H9 (cell line): ENCODE data around the gene RRP1B. TPM values are rescaled to one million over a fixed set of nuclear protein-coding genes. Genes with fewer than 3 reads are reported as not detected.

Source experiments
- DNase-seq: peaks from one replicate; pipeline ENCODE4 v3.0.0-alpha.2; 2017
- H2AFZ ChIP-seq: one replicate; pipeline ENCODE4 v1.6.1; 2013; ENCODE audit warnings: mild to moderate bottlenecking, low read length, control low read depth, moderate library complexity
- H2AK5ac ChIP-seq: 2 replicates; pipeline ENCODE4 v1.6.1; 2013; ENCODE audit warnings: low read length, control low read depth, mixed read lengths; ENCODE audit not compliant: insufficient read length
- H2BK120ac ChIP-seq: one replicate; pipeline ENCODE4 v1.6.1; 2013; ENCODE audit warnings: low read depth, mild to moderate bottlenecking, low read length, control low read depth, inconsistent platforms; ENCODE audit not compliant: poor library complexity, severe bottlenecking
- H2BK12ac ChIP-seq: 2 replicates; pipeline ENCODE4 v1.6.1; 2013; ENCODE audit warnings: low read length, control low read depth, mixed read lengths, low read depth; ENCODE audit not compliant: insufficient read length
- H2BK15ac ChIP-seq: 2 replicates; pipeline ENCODE4 v1.6.1; 2013; ENCODE audit warnings: low read depth, low read length, control low read depth
- H2BK20ac ChIP-seq: one replicate; pipeline ENCODE4 v1.6.1; 2013; ENCODE audit warnings: low read depth, mild to moderate bottlenecking, low read length, control low read depth, inconsistent platforms; ENCODE audit not compliant: poor library complexity, severe bottlenecking
- H2BK5ac ChIP-seq: 2 replicates; pipeline ENCODE4 v1.6.1; 2013; ENCODE audit warnings: low read length, control low read depth, mixed read lengths; ENCODE audit not compliant: insufficient read length
- H3K14ac ChIP-seq: 2 replicates; pipeline ENCODE4 v1.6.1; 2013; ENCODE audit warnings: low read length, control low read depth; ENCODE audit not compliant: insufficient read depth
- H3K18ac ChIP-seq: 2 replicates; pipeline ENCODE4 v1.6.1; 2013; ENCODE audit warnings: low read depth, mild to moderate bottlenecking, mixed read lengths, low read length, control low read depth; ENCODE audit not compliant: insufficient read length
- H3K23ac ChIP-seq: 2 replicates; pipeline ENCODE4 v1.6.1; 2013; ENCODE audit warnings: low read length, control low read depth, mixed read lengths, low read depth; ENCODE audit not compliant: insufficient read length
- H3K23me2 ChIP-seq: 2 replicates; pipeline ENCODE4 v1.6.1; 2013; ENCODE audit warnings: low read depth, mild to moderate bottlenecking, mixed read lengths, low read length, control low read depth; ENCODE audit not compliant: insufficient read length, poor library complexity, severe bottlenecking
- H3K27ac ChIP-seq: 2 replicates; pipeline ENCODE4 v1.5.1; 2013; ENCODE audit warnings: low read length, control low read depth, mixed read lengths, low read depth; ENCODE audit not compliant: insufficient read length
- H3K27me3 ChIP-seq: 2 replicates; pipeline ENCODE4 v1.6.1; 2013; ENCODE audit warnings: low read length, control low read depth, inconsistent platforms; ENCODE audit not compliant: insufficient read depth
- H3K4ac ChIP-seq: 2 replicates; pipeline ENCODE4 v1.6.1; 2013; ENCODE audit warnings: low read depth, mild to moderate bottlenecking, control low read depth, inconsistent platforms, low read length, moderate library complexity
- H3K4me1 ChIP-seq: 2 replicates; pipeline ENCODE4 v1.6.1; 2013; ENCODE audit warnings: low read length, control low read depth, inconsistent platforms; ENCODE audit not compliant: insufficient read depth
- H3K4me2 ChIP-seq: 2 replicates; pipeline ENCODE4 v1.6.1; 2013; ENCODE audit warnings: low read length, control low read depth, mixed read lengths; ENCODE audit not compliant: insufficient read length, insufficient read depth
- H3K56ac ChIP-seq: 2 replicates; pipeline ENCODE4 v1.6.1; 2013; ENCODE audit warnings: low read depth, mild to moderate bottlenecking, mixed read lengths, low read length, control low read depth; ENCODE audit not compliant: insufficient read length
- H3K79me1 ChIP-seq: 2 replicates; pipeline ENCODE4 v1.6.1; 2013; ENCODE audit warnings: low read depth, mild to moderate bottlenecking, moderate library complexity, low read length, control low read depth, inconsistent platforms; ENCODE audit not compliant: insufficient read depth, poor library complexity, severe bottlenecking
- H3K79me2 ChIP-seq: 2 replicates; pipeline ENCODE4 v1.6.1; 2013; ENCODE audit warnings: low read length, control low read depth, inconsistent platforms; ENCODE audit not compliant: insufficient read depth
- H3K9ac ChIP-seq: 2 replicates; pipeline ENCODE4 v1.6.1; 2013; ENCODE audit warnings: low read length, control low read depth, mixed read lengths; ENCODE audit not compliant: insufficient read length; ENCODE audit errors: extremely low read depth
- H3K9me3 ChIP-seq: one replicate; pipeline ENCODE4 v1.6.1; 2013; ENCODE audit warnings: low read depth, low read length, inconsistent platforms; ENCODE audit not compliant: control insufficient read depth
- H3T11ph ChIP-seq: one replicate; pipeline ENCODE4 v1.6.1; 2013; ENCODE audit warnings: mild to moderate bottlenecking, low read length, control low read depth, inconsistent platforms
- H4K20me1 ChIP-seq: one replicate; pipeline ENCODE4 v1.6.1; 2013; ENCODE audit not compliant: control insufficient read depth, insufficient read length, insufficient read depth
- H4K5ac ChIP-seq: 2 replicates; pipeline ENCODE4 v1.6.1; 2013; ENCODE audit warnings: low read depth, mild to moderate bottlenecking, mixed read lengths, low read length, control low read depth; ENCODE audit not compliant: insufficient read length
- H4K8ac ChIP-seq: replicated peaks from 2 replicates; pipeline ENCODE4 v1.6.1; 2013; ENCODE audit warnings: low read length, control low read depth, mixed read lengths, low read depth; ENCODE audit not compliant: insufficient read length
- H4K91ac ChIP-seq: 2 replicates; pipeline ENCODE4 v1.6.1; 2013; ENCODE audit warnings: low read depth, mild to moderate bottlenecking, moderate library complexity, mixed read lengths, low read length, control low read depth; ENCODE audit not compliant: insufficient read length
- H3K27ac Mint-ChIP-seq, 3 experiments: 2 replicates in 2 of 3; 3 replicates in 1 of 3; pipeline ENCODE4 v1.8.0; 2020 to 2021; ENCODE audit warnings: mixed read lengths in 3 of 3, mild to moderate bottlenecking in 1 of 3, moderate library complexity in 1 of 3
- H3K27me3 Mint-ChIP-seq: 2 replicates; pipeline ENCODE4 v1.8.0; 2021; ENCODE audit warnings: low read depth, mild to moderate bottlenecking, moderate library complexity, mixed read lengths
- H3K36me3 Mint-ChIP-seq, 3 experiments: 2 replicates in 2 of 3; 3 replicates in 1 of 3; pipeline ENCODE4 v1.8.0; 2020 to 2021; ENCODE audit warnings: low read depth in 3 of 3, mixed read lengths in 3 of 3; ENCODE audit not compliant: insufficient read depth in 1 of 3
- H3K4me1 Mint-ChIP-seq, 2 experiments: 2 replicates each; pipeline ENCODE4 v1.8.0; 2020; ENCODE audit warnings: mixed read lengths in 2 of 2
- H3K4me3 Mint-ChIP-seq, 2 experiments: 2 replicates in 1 of 2; 3 replicates in 1 of 2; pipeline ENCODE4 v1.8.0; 2020 to 2021; ENCODE audit warnings: mild to moderate bottlenecking in 2 of 2, mixed read lengths in 2 of 2, moderate library complexity in 1 of 2
- H3K9me3 Mint-ChIP-seq, 2 experiments: 2 replicates in 1 of 2; 3 replicates in 1 of 2; pipeline ENCODE4 v1.8.0; 2020; ENCODE audit warnings: mild to moderate bottlenecking in 2 of 2, mixed read lengths in 2 of 2, moderate library complexity in 1 of 2
- WGBS: extraction: QIAGEN DNeasy Blood & Tissue Kit; methylation state at CpG from one replicate; pipeline ENCODE4 v1.1.7; 2013; ENCODE audit warnings: missing lambda C conversion rate, low lambda C conversion rate, mixed read lengths; ENCODE audit not compliant: insufficient read length; ENCODE audit errors: extremely low coverage; 5-methylcytosine and 5-hydroxymethylcytosine counted together
- total RNA-seq: library from RNA; stranded (reverse); gene quantifications from 2 replicates; pipeline ENCODE4 v1.2.1, GENCODE V29; 2021
- TF ChIP-seq, protein P1 (sequence below): fragments of 200-600 bp; sonication (generic); conservative IDR thresholded peaks from 3 replicates; pipeline ENCODE4 v1.8.0; 2021; ENCODE audit warnings: antibody characterized with exemption, mild to moderate bottlenecking

The RRP1B gene
- total RNA-seq, 1 experiment from 2014 or later, result 96.6 TPM

DNA sequence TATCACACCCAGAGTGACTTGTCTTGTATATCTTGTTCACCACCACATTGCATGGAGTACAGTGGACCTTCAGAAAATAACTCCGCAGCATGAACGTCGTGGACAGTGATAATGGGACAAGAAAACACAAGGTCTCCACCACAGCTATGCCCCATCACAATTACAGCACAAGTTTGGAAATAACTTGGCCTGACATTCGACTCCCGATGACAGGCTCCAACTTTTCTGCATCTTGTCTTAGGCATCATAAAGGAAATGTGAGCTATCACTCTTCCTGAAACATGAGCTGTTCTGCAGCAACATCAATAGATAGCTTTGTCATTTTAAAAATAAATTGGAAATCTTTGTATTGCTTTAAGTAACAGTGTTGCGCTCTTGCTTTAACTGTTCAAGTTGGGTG lies 2.9 kb downstream of the RRP1B start:
- no CpG with 5 or more reads among the region's 6 CpGs for WGBS
- Mint-ChIP-seq H3K27me3 (peaks cover 1% of the 10 kb centered on the region), H3K9me3 (no peaks in the 10 kb centered on the region; a peak in 1 of 5 replicates), H3K4me1 (peaks cover 17 to 20% of the 10 kb centered on the region in 2 experiments), H3K36me3 (peaks cover 44 to 68% (median 50%) of the 10 kb centered on the region in 3 experiments), H3K4me3 (no peak overlapping the region), H3K27ac (no peak overlapping the region)
- Histone ChIP-seq H3T11ph (no peak overlapping the region), H3K27me3 (no peaks in the 10 kb centered on the region), H4K20me1 (no peaks in the 10 kb centered on the region), H3K79me2 (peaks cover 48% of the 10 kb centered on the region; the same call in 1 of the 2 replicates), H2BK5ac (no peak overlapping the region), H3K18ac (no peak overlapping the region), H2BK15ac (no peak overlapping the region), H4K91ac (no peak overlapping the region), H2AFZ (no peak overlapping the region), H3K4me2 (no peak overlapping the region), H3K9me3 (no peaks in the 10 kb centered on the region), H3K79me1 (no peaks in the 10 kb centered on the region), H4K8ac (no peak overlapping the region), H2BK12ac (no peak overlapping the region), H3K9ac (no peak overlapping the region), H3K23me2 (peaks cover 6% of the 10 kb centered on the region), H3K27ac (no peak overlapping the region), H2AK5ac (no peak overlapping the region), H3K23ac (no peak overlapping the region), H2BK120ac (no peak overlapping the region), H3K4me1 (no peaks in the 10 kb centered on the region), H2BK20ac (no peak overlapping the region), H3K14ac (no peak overlapping the region), H3K56ac (no peak overlapping the region), H4K5ac (no peak overlapping the region), H3K4ac (no peak overlapping the region)
- DNase-seq, result no peak
- TF ChIP-seq, protein P1, sequence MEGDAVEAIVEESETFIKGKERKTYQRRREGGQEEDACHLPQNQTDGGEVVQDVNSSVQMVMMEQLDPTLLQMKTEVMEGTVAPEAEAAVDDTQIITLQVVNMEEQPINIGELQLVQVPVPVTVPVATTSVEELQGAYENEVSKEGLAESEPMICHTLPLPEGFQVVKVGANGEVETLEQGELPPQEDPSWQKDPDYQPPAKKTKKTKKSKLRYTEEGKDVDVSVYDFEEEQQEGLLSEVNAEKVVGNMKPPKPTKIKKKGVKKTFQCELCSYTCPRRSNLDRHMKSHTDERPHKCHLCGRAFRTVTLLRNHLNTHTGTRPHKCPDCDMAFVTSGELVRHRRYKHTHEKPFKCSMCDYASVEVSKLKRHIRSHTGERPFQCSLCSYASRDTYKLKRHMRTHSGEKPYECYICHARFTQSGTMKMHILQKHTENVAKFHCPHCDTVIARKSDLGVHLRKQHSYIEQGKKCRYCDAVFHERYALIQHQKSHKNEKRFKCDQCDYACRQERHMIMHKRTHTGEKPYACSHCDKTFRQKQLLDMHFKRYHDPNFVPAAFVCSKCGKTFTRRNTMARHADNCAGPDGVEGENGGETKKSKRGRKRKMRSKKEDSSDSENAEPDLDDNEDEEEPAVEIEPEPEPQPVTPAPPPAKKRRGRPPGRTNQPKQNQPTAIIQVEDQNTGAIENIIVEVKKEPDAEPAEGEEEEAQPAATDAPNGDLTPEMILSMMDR, result no peak
